Activated CD4-positive, alpha-beta T cell treated with anti-CD3 and anti-CD28 coated beads, Interleukin-2, amount 10 ng/mL, durations not matched to agents 7 days and 5 days (primary cell): ENCODE data around the gene RND1. TPM values are rescaled to one million over a fixed set of nuclear protein-coding genes. Genes with fewer than 3 reads are reported as not detected.
A peak's percentile ranks its signal among the peaks of the same experiment; 100 is the strongest.
"Not testable (repeated sequence)": the region's sequence is repeated elsewhere in the genome, so short reads cannot be mapped to it uniquely, and the experiment has no call there.

Experiments used
- CTCF ChIA-PET: fragments of 350-600 bp; sonication (Branson Sonifier 250); formaldehyde crosslinking; loops from one replicate; lab custom pipeline; 2021; ENCODE audit warnings: antibody characterized with exemption; lab: Charles Lee
- POLR2A ChIA-PET: fragments of 350-600 bp; sonication (Branson Sonifier 250); formaldehyde crosslinking; loops from one replicate; lab custom pipeline; 2021; ENCODE audit warnings: antibody characterized with exemption; lab: Charles Lee
- DNase-seq: peaks from one replicate; pipeline ENCODE4 v3.0.0-alpha.2; 2020
- H3K27ac Mint-ChIP-seq: one replicate; pipeline ENCODE4 v1.8.0; 2021; ENCODE audit warnings: mild to moderate bottlenecking, moderate library complexity, mixed read lengths
- H3K27me3 Mint-ChIP-seq: one replicate; pipeline ENCODE4 v1.8.0; 2021; ENCODE audit warnings: mixed read lengths
- H3K36me3 Mint-ChIP-seq: one replicate; pipeline ENCODE4 v1.8.0; 2021; ENCODE audit warnings: low read depth, mixed read lengths
- H3K4me1 Mint-ChIP-seq: one replicate; pipeline ENCODE4 v1.8.0; 2021; ENCODE audit warnings: mixed read lengths
- H3K4me3 Mint-ChIP-seq: one replicate; pipeline ENCODE4 v1.8.0; 2021; ENCODE audit warnings: mild to moderate bottlenecking, moderate library complexity, mixed read lengths
- H3K9me3 Mint-ChIP-seq: one replicate; pipeline ENCODE4 v1.8.0; 2021; ENCODE audit warnings: mixed read lengths
- total RNA-seq, 2 experiments: library from RNA; stranded (reverse); gene quantifications; one replicate each; pipeline ENCODE4 v1.2.3, GENCODE V29; 2021

RND1 gene
- total RNA-seq, 2 experiments from 2014 or later = 1.1 to 1.2 TPM

- Mint-ChIP-seq H3K4me3 (no peak overlapping the region), H3K9me3 (no peaks in the 10 kb centered on the region), H3K36me3 (no peaks in the 10 kb centered on the region), H3K27ac (no peak overlapping the region), H3K27me3 (peaks cover 27% of the 10 kb centered on the region), H3K4me1 (peaks cover 25% of the 10 kb centered on the region)
- CTCF ChIA-PET = interaction anchor here (0.5 to 8.3 kb wide), 2 partner anchors 11 to 182 kb away, joined by 4 to 63 read pairs; partner anchors contain the start of gene DDX23
- no peak for DNase-seq
- POLR2A ChIA-PET = no interaction called here
These were observed 2.4 kb downstream of the RND1 start for GRCh38 chr12:48863291-48863690.

- Mint-ChIP-seq H3K36me3 (no peaks in the 10 kb centered on the region), H3K27ac (no peak overlapping the region), H3K27me3 (peaks cover 27% of the 10 kb centered on the region), H3K9me3 (no peaks in the 10 kb centered on the region), H3K4me1 (peaks cover 25% of the 10 kb centered on the region), H3K4me3 (no peak overlapping the region)
- DNase-seq = no peak
- ChIA-PET POLR2A (no interaction called here), CTCF (interaction anchor here (0.5 to 8.3 kb wide), 4 partner anchors 10 to 183 kb away, joined by 3 to 63 read pairs (median 4); partner anchors contain the start of gene DDX23)
These were observed 2.9 kb downstream of the RND1 start for GRCh38 chr12:48862760-48863159.

- H3K27ac Mint-ChIP-seq = no peak overlapping the region
- POLR2A ChIA-PET = no interaction called here
- CTCF ChIA-PET = interaction anchor here (1.3 to 8.3 kb wide), 2 partner anchors 9 to 46 kb away, joined by 5 to 63 read pairs; partner anchors contain the start of gene DDX23
- no peaks in the 10 kb centered on the region for H3K9me3 Mint-ChIP-seq
- H3K4me1 Mint-ChIP-seq = peaks cover 23% of the 10 kb centered on the region
- DNase-seq = no peak
- H3K27me3 Mint-ChIP-seq = peaks cover 27% of the 10 kb centered on the region
- no peak overlapping the region for H3K4me3 Mint-ChIP-seq
- no peaks in the 10 kb centered on the region for H3K36me3 Mint-ChIP-seq
These were observed 4.6 kb downstream of the RND1 start for GRCh38 chr12:48861111-48861510.

GRCh38 chr12:48860236-48860635 lies 5.4 kb downstream of the RND1 start:
- CTCF ChIA-PET = interaction anchor here (0.6 to 1.3 kb wide), 5 partner anchors 9 to 111 kb away, joined by 3 to 5 read pairs (median 3); no protein-coding TSS in a partner anchor
- H3K27ac Mint-ChIP-seq, POLR2A ChIA-PET, DNase-seq, H3K4me3 Mint-ChIP-seq, H3K36me3 Mint-ChIP-seq, H3K9me3 Mint-ChIP-seq: not testable (repeated sequence)
- Mint-ChIP-seq H3K27me3 (peaks cover 26% of the 10 kb centered on the region), H3K4me1 (peaks cover 16% of the 10 kb centered on the region)

GRCh38 chr12:48859607-48860006 lies 6.1 kb downstream of the RND1 start:
- DNase-seq = no peak
- peaks cover 10% of the 10 kb centered on the region for H3K4me1 Mint-ChIP-seq
- ChIA-PET POLR2A (no interaction called here), CTCF (interaction anchor here (0.6 to 1.3 kb wide), 4 partner anchors 8 to 110 kb away, joined by 3 to 5 read pairs (median 4); no protein-coding TSS in a partner anchor)
- no peak overlapping the region for H3K4me3 Mint-ChIP-seq
- H3K9me3 Mint-ChIP-seq = no peaks in the 10 kb centered on the region
- peaks cover 20% of the 10 kb centered on the region for H3K27me3 Mint-ChIP-seq
- H3K36me3 Mint-ChIP-seq = no peaks in the 10 kb centered on the region
- no peak overlapping the region for H3K27ac Mint-ChIP-seq

GRCh38 chr12:48858043-48858442 lies 7.6 kb downstream of the RND1 start:
- ChIA-PET POLR2A (no interaction called here), CTCF (interaction anchor here (0.8 kb wide), 1 partner anchor 139 kb away, joined by 3 read pairs; no protein-coding TSS in a partner anchor)
- Mint-ChIP-seq H3K4me3 (no peak overlapping the region), H3K36me3 (no peaks in the 10 kb centered on the region), H3K4me1 (peaks cover 6% of the 10 kb centered on the region), H3K27me3 (peaks cover 4% of the 10 kb centered on the region), H3K27ac (no peak overlapping the region), H3K9me3 (no peaks in the 10 kb centered on the region)
- no peak for DNase-seq

GRCh38 chr12:48857278-48857994 lies 8.2 kb downstream of the RND1 start:
- H3K27ac Mint-ChIP-seq = no peak overlapping the region
- H3K27me3 Mint-ChIP-seq = peaks cover 1% of the 10 kb centered on the region
- H3K4me3 Mint-ChIP-seq = no peak overlapping the region
- DNase-seq = no peak
- ChIA-PET CTCF (interaction anchor here (0.6 to 2.2 kb wide), 2 partner anchors 17 to 131 kb away, joined by 3 to 9 read pairs; no protein-coding TSS in a partner anchor), POLR2A (no interaction called here)
- peaks cover 11% of the 10 kb centered on the region for H3K4me1 Mint-ChIP-seq
- no peaks in the 10 kb centered on the region for H3K36me3 Mint-ChIP-seq
- no peaks in the 10 kb centered on the region for H3K9me3 Mint-ChIP-seq

GRCh38 chr12:48856379-48856778 lies 9.3 kb downstream of the RND1 start:
- H3K9me3 Mint-ChIP-seq = no peaks in the 10 kb centered on the region
- no peak overlapping the region for H3K27ac Mint-ChIP-seq
- no peak for DNase-seq
- H3K4me3 Mint-ChIP-seq = no peak overlapping the region
- ChIA-PET POLR2A (no interaction called here), CTCF (interaction anchor here (0.7 to 2.2 kb wide), 5 partner anchors 9 to 132 kb away, joined by 3 to 9 read pairs (median 3); partner anchors contain the start of gene RND1)
- H3K36me3 Mint-ChIP-seq = peaks cover 2% of the 10 kb centered on the region
- peaks cover 12% of the 10 kb centered on the region for H3K4me1 Mint-ChIP-seq
- no peaks in the 10 kb centered on the region for H3K27me3 Mint-ChIP-seq

- POLR2A ChIA-PET = not testable (repeated sequence)
These were observed 10.7 kb downstream of the RND1 start for GRCh38 chr12:48854932-48855331.

GRCh38 chr12:48854488-48854887 lies 11.2 kb downstream of the RND1 start:
- no peak overlapping the region for H3K4me3 Mint-ChIP-seq
- no peak for DNase-seq
- peaks cover 17% of the 10 kb centered on the region for H3K36me3 Mint-ChIP-seq
- peaks cover 28% of the 10 kb centered on the region for H3K4me1 Mint-ChIP-seq
- H3K9me3 Mint-ChIP-seq = no peaks in the 10 kb centered on the region
- ChIA-PET POLR2A (no interaction called here), CTCF (interaction anchor here (4.3 to 5.4 kb wide), 2 partner anchors 11 to 38 kb away, joined by 27 to 63 read pairs; partner anchors contain the start of genes CACNB3 and RND1)
- no peak overlapping the region for H3K27ac Mint-ChIP-seq
- no peaks in the 10 kb centered on the region for H3K27me3 Mint-ChIP-seq

More at GRCh38 chr12:48854932-48855331, 10.7 kb downstream of the RND1 start:
- not testable (repeated sequence) for H3K27ac Mint-ChIP-seq, H3K27me3 Mint-ChIP-seq, DNase-seq, H3K9me3 Mint-ChIP-seq, H3K4me3 Mint-ChIP-seq
- Mint-ChIP-seq H3K36me3 (peaks cover 13% of the 10 kb centered on the region), H3K4me1 (peaks cover 24% of the 10 kb centered on the region)
- CTCF ChIA-PET = interaction anchor here (4.3 to 5.4 kb wide), 2 partner anchors 10 to 39 kb away, joined by 27 to 63 read pairs; partner anchors contain the start of genes CACNB3 and RND1

- Mint-ChIP-seq H3K4me3 (peak overlapping the region; percentile 97), H3K36me3 (peaks cover 20% of the 10 kb centered on the region), H3K27me3 (no peaks in the 10 kb centered on the region), H3K27ac (peak overlapping the region; percentile 95), H3K9me3 (no peaks in the 10 kb centered on the region), H3K4me1 (peaks cover 32% of the 10 kb centered on the region)
- peak; percentile 95 for DNase-seq
- CTCF ChIA-PET = interaction anchor here (0.6 to 5.4 kb wide), 52 partner anchors 9 to 387 kb away, joined by 3 to 63 read pairs (median 4); partner anchors contain the start of genes CACNB3, DHH, FKBP11 and PRKAG1
- POLR2A ChIA-PET = interaction anchor here (0.6 to 1.3 kb wide), 5 partner anchors 13 to 105 kb away, joined by 3 to 5 read pairs (median 3); partner anchors contain the start of genes ARF3 and RND1
These were observed 12.7 kb downstream of the RND1 start for GRCh38 chr12:48852734-48853688.
